ENCODE measurements around the gene SPATA13.

Gene SPATA13

GRCh38 chr13:24279327-24280110 lies 119.0 kb downstream of the SPATA13 start:
- TF ChIP-seq TSHZ2 (CRISPR knock-in tag; IDR thresholded peaks at IDR 0.05) (no peak), ZNF565 (CRISPR knock-in tag; conservative IDR thresholded peaks at IDR 0.05; ENCODE audit: low read depth) (no peak), ZNF8 (CRISPR knock-in tag; IDR thresholded peaks at IDR 0.05) (no peak), ZC3H10 (CRISPR knock-in tag; IDR thresholded peaks at IDR 0.05) (no peak), SNAI2 (CRISPR knock-in tag; IDR thresholded peaks at IDR 0.05) (no peak), ISL1 (CRISPR knock-in tag; IDR thresholded peaks at IDR 0.05) (no peak)
- no peak for ATAC-seq

- TF ChIP-seq TOX (CRISPR knock-in tag; IDR thresholded peaks at IDR 0.05; ENCODE audit: borderline replicate concordance) (no peak), PPARA (CRISPR knock-in tag; IDR thresholded peaks at IDR 0.05; ENCODE audit: borderline replicate concordance) (no peak), TSHZ2 (CRISPR knock-in tag; IDR thresholded peaks at IDR 0.05) (no peak), ZNF8 (CRISPR knock-in tag; IDR thresholded peaks at IDR 0.05) (no peak), ESRRG (CRISPR knock-in tag; IDR thresholded peaks at IDR 0.05) (no peak), CSRNP3 (CRISPR knock-in tag; IDR thresholded peaks at IDR 0.05) (no peak), CSDC2 (CRISPR knock-in tag; IDR thresholded peaks at IDR 0.05) (no peak), ZC3H10 (CRISPR knock-in tag; IDR thresholded peaks at IDR 0.05) (no peak), SNAI2 (CRISPR knock-in tag; IDR thresholded peaks at IDR 0.05) (no peak), OSR1 (CRISPR knock-in tag; IDR thresholded peaks at IDR 0.05) (no peak), BACH2 (CRISPR knock-in tag; IDR thresholded peaks at IDR 0.05; ENCODE audit: borderline replicate concordance) (no peak), RARB (CRISPR knock-in tag; IDR thresholded peaks at IDR 0.05) (no peak), ZNF565 (CRISPR knock-in tag; conservative IDR thresholded peaks at IDR 0.05; ENCODE audit: low read depth) (no peak), ARNTL (CRISPR knock-in tag; IDR thresholded peaks at IDR 0.05; ENCODE audit: borderline replicate concordance, low read depth) (no peak), ISL1 (CRISPR knock-in tag; IDR thresholded peaks at IDR 0.05) (no peak), POU6F1 (CRISPR knock-in tag; IDR thresholded peaks at IDR 0.05; ENCODE audit: borderline replicate concordance, low read depth) (no peak), PATZ1 (CRISPR knock-in tag; IDR thresholded peaks at IDR 0.05; ENCODE audit: borderline replicate concordance) (no peak), TCF4 (CRISPR knock-in tag; IDR thresholded peaks at IDR 0.05; ENCODE audit: borderline replicate concordance) (no peak), ZFP3 (CRISPR knock-in tag; IDR thresholded peaks at IDR 0.05) (no peak), ZFP30 (CRISPR knock-in tag; IDR thresholded peaks at IDR 0.05) (no peak)
- no peak for ATAC-seq
Measured at GRCh38 chr13:24280720-24281119, 120.2 kb downstream of the SPATA13 start.

Data from SK-N-SH treated with all-trans-retinoic acid at 6 μM for 48 hours (cell line).